Loucy (cell line): ENCODE data around the gene ABCA1.

Source experiments
- CTCF ChIP-seq: fragments of 200-600 bp; sonication (generic); conservative IDR thresholded peaks from 2 replicates; pipeline ENCODE4 v1.5.1; 2014; ENCODE audit warnings: mild to moderate bottlenecking, antibody characterized with exemption, low read length
- EZH2phosphoT487 ChIP-seq: fragments of 200-600 bp; IDR thresholded peaks from 2 replicates; pipeline ENCODE4 v1.6.1; 2018; ENCODE audit warnings: antibody characterized with exemption, mild to moderate bottlenecking, moderate library complexity, borderline replicate concordance

- TF ChIP-seq CTCF: no peak
- TF ChIP-seq EZH2phosphoT487: no peak
Observed at GRCh38 chr9:104869811-104870210, 58.1 kb downstream of the ABCA1 start.
